ENCODE measurements around the gene PRC1. TPM values are rescaled to one million over a fixed set of nuclear protein-coding genes. Genes with fewer than 3 reads are reported as not detected.

PRC1 gene
- total RNA-seq, 1 donor from 2014 or later, result 9.3 TPM

- Mint-ChIP-seq H3K36me3 (ENCODE audit: low read depth) (peaks cover 22% of the 10 kb centered on the region), H3K4me3 (peak within 1 kb of the TSS; percentile 89), H3K27me3 (no peaks in the 10 kb centered on the region), H3K27ac (peak within 1 kb of the TSS; percentile 93), H3K4me1 (peaks cover 41% of the 10 kb centered on the region), H3K9me3 (no peaks in the 10 kb centered on the region)
- DNase-seq (peak; percentile 98), ATAC-seq (ENCODE audit: low read depth) (peak; percentile 76)
- intact Hi-C loops (cut with micrococcal nuclease), result loop anchor here (1.0 to 5.0 kb wide), 13 partner anchors 19 to 1243 kb away; partner anchors contain the start of genes BLM, CIB1, GDPGP1 and IDH2
- TF ChIP-seq, protein P1, sequence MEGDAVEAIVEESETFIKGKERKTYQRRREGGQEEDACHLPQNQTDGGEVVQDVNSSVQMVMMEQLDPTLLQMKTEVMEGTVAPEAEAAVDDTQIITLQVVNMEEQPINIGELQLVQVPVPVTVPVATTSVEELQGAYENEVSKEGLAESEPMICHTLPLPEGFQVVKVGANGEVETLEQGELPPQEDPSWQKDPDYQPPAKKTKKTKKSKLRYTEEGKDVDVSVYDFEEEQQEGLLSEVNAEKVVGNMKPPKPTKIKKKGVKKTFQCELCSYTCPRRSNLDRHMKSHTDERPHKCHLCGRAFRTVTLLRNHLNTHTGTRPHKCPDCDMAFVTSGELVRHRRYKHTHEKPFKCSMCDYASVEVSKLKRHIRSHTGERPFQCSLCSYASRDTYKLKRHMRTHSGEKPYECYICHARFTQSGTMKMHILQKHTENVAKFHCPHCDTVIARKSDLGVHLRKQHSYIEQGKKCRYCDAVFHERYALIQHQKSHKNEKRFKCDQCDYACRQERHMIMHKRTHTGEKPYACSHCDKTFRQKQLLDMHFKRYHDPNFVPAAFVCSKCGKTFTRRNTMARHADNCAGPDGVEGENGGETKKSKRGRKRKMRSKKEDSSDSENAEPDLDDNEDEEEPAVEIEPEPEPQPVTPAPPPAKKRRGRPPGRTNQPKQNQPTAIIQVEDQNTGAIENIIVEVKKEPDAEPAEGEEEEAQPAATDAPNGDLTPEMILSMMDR (IDR thresholded peaks at IDR 0.05), result no peak
- ChIA-PET CTCF (interaction anchor here (0.6 to 8.7 kb wide), 15 partner anchors 19 to 616 kb away, joined by 3 to 193 read pairs (median 4); partner anchors contain the start of genes BLM, FES, MAN2A2 and RCCD1), POLR2A (interaction anchor here (0.5 to 8.7 kb wide), 22 partner anchors 8 to 1965 kb away, joined by 3 to 213 read pairs (median 4); partner anchors contain the start of genes BLM, CIB1, FES and GDPGP1)
Observed at GRCh38 chr15:90934949-90935751, 59.2 kb downstream of the PRC1 start, which contains the start of gene UNC45A. TSS of gene UNC45A (plus strand) at chr15:90935285. CDS start at chr15:90935325, 40 bp downstream.

GRCh38 chr15:90934256-90934948 lies 59.9 kb downstream of the PRC1 start:
- peak; percentile 35 for ATAC-seq (ENCODE audit: low read depth)
- ChIA-PET POLR2A (interaction anchor here (0.5 to 8.7 kb wide), 15 partner anchors 9 to 701 kb away, joined by 3 to 213 read pairs (median 6); partner anchors contain the start of genes BLM, CIB1, FES and GDPGP1), CTCF (interaction anchor here (0.8 to 8.7 kb wide), 18 partner anchors 9 to 615 kb away, joined by 3 to 193 read pairs (median 4); partner anchors contain the start of genes FES, MAN2A2 and RCCD1)
- H3K36me3 Mint-ChIP-seq (ENCODE audit: low read depth), result peaks cover 15% of the 10 kb centered on the region
- H3K27me3 Mint-ChIP-seq, result no peaks in the 10 kb centered on the region
- H3K4me3 Mint-ChIP-seq, result peak overlapping the region; percentile 89
- peak overlapping the region; percentile 93 for H3K27ac Mint-ChIP-seq
- no peaks in the 10 kb centered on the region for H3K9me3 Mint-ChIP-seq
- intact Hi-C loops (cut with micrococcal nuclease), result loop anchor here (1.0 to 5.0 kb wide), 10 partner anchors 32 to 832 kb away; partner anchors contain the start of genes BLM, CIB1, GDPGP1 and IDH2
- peak; percentile 76 for DNase-seq
- H3K4me1 Mint-ChIP-seq, result peaks cover 47% of the 10 kb centered on the region
- TF ChIP-seq, protein P1 (IDR thresholded peaks at IDR 0.05), result no peak

- H3K36me3 Mint-ChIP-seq (ENCODE audit: low read depth), result peaks cover 10% of the 10 kb centered on the region
- H3K4me1 Mint-ChIP-seq, result peaks cover 53% of the 10 kb centered on the region
- TF ChIP-seq, protein P1 (IDR thresholded peaks at IDR 0.05), result no peak
- ChIA-PET CTCF (interaction anchor here (0.6 to 8.7 kb wide), 12 partner anchors 10 to 677 kb away, joined by 3 to 193 read pairs (median 10); partner anchors contain the start of genes FES and MAN2A2), POLR2A (interaction anchor here (1.0 to 8.7 kb wide), 8 partner anchors 23 to 339 kb away, joined by 3 to 213 read pairs (median 8); partner anchors contain the start of genes BLM, FES and MAN2A2)
- H3K27me3 Mint-ChIP-seq, result no peaks in the 10 kb centered on the region
- intact Hi-C loops (cut with micrococcal nuclease), result loop anchor here (5.0 kb wide), 5 partner anchors 266 to 831 kb away; partner anchors contain the start of genes CIB1, GDPGP1 and IDH2
- H3K27ac Mint-ChIP-seq, result peak overlapping the region; percentile 35
- ATAC-seq (ENCODE audit: low read depth), result no peak
- no peaks in the 10 kb centered on the region for H3K9me3 Mint-ChIP-seq
- H3K4me3 Mint-ChIP-seq, result no peak overlapping the region
- DNase-seq, result no peak
Observed at GRCh38 chr15:90933301-90933700, 61.0 kb downstream of the PRC1 start.

DNA sequence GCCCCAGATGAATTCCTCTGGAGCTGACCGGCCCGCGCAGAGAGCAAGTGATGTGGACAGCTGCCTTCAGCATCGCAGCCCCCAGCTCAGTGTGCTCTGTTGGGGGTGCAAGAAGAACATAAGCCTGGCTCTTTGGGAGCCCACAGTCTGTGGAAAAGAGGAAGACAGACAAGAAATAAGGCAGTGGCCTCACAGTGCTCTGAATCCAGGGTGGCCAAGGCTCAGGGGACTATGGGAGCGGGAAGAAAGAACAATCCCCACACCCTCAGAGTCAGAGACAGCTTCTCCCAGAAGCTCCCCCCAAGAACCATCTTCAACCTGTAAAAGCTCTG lies 61.7 kb downstream of the PRC1 start:
- Mint-ChIP-seq H3K4me3 (peak overlapping the region; percentile 96), H3K9me3 (no peaks in the 10 kb centered on the region), H3K4me1 (peaks cover 53% of the 10 kb centered on the region), H3K36me3 (ENCODE audit: low read depth) (peaks cover 9% of the 10 kb centered on the region), H3K27me3 (no peaks in the 10 kb centered on the region), H3K27ac (peak overlapping the region; percentile 97)
- ChIA-PET CTCF (interaction anchor here (0.8 to 8.7 kb wide), 21 partner anchors 10 to 640 kb away, joined by 3 to 193 read pairs (median 6); partner anchors contain the start of genes BLM, FES, MAN2A2 and RCCD1), POLR2A (interaction anchor here (0.5 to 8.7 kb wide), 17 partner anchors 9 to 667 kb away, joined by 3 to 213 read pairs (median 5); partner anchors contain the start of genes BLM, FES, MAN2A2 and NGRN)
- DNase-seq, result no peak
- TF ChIP-seq, protein P1 (IDR thresholded peaks at IDR 0.05), result peak; percentile 9
- intact Hi-C loops (cut with micrococcal nuclease), result loop anchor here (1.0 to 5.0 kb wide), 6 partner anchors 265 to 830 kb away; partner anchors contain the start of genes CIB1, GDPGP1, IDH2 and IQGAP1
- ATAC-seq (ENCODE audit: low read depth), result no peak

Measured in activated B cell treated with CpG ODN at 0.5 μM for 24 hours (primary cell).